Rectal smooth muscle tissue (tissue), 1 donor: ENCODE measurements around the gene COL26A1.

Experiments used
- H3K27ac ChIP-seq: one replicate; pipeline ENCODE4 v1.7.0; 2013; ENCODE audit warnings: low read depth, low read length, inconsistent platforms
- H3K27me3 ChIP-seq: one replicate; pipeline ENCODE4 v1.7.0; 2013; ENCODE audit warnings: low read length; ENCODE audit not compliant: control insufficient read depth, insufficient read depth
- H3K36me3 ChIP-seq: one replicate; pipeline ENCODE4 v1.7.0; 2013; ENCODE audit warnings: low read length; ENCODE audit not compliant: control insufficient read depth, insufficient read depth
- H3K4me1 ChIP-seq: one replicate; pipeline ENCODE4 v1.7.0; 2013; ENCODE audit warnings: low read length; ENCODE audit not compliant: control insufficient read depth, insufficient read depth
- H3K4me3 ChIP-seq: one replicate; pipeline ENCODE4 v1.7.0; 2013; ENCODE audit warnings: low read length
- H3K9ac ChIP-seq: one replicate; pipeline ENCODE4 v1.7.0; 2013; ENCODE audit warnings: low read length

COL26A1 gene

DNA sequence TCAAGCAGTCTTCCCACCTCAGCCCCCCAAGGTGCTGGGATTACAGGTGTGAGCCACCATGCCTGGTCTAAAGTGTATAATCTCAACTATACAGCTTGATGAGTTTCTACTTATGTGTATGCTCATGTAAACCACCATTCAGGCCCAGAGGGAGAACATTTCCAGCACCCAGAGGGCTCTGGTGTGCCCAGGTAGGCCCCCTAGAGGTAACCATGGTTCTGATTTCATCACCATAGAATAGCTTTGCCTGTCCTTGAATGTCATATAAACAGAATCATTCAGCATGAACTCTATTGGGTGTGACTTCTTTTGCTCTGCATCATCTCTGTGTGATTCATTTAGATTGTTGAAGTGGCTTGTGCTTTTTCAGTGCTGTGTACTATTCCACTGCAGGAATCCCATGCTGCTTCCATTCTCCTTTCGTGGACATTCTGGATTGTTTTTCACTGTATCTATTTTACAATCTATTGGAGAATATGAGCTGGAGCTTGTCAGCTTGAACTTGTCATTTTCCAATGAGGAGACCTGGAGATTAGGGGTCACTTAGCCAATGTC lies 35.2 kb downstream of the COL26A1 start:
- no peak overlapping the region for H3K27ac ChIP-seq
- no peaks in the 10 kb centered on the region for H3K4me1 ChIP-seq
- H3K4me3 ChIP-seq = no peak overlapping the region
- no peak overlapping the region for H3K9ac ChIP-seq
- peaks cover 2% of the 10 kb centered on the region for H3K27me3 ChIP-seq
- H3K36me3 ChIP-seq = no peaks in the 10 kb centered on the region

DNA sequence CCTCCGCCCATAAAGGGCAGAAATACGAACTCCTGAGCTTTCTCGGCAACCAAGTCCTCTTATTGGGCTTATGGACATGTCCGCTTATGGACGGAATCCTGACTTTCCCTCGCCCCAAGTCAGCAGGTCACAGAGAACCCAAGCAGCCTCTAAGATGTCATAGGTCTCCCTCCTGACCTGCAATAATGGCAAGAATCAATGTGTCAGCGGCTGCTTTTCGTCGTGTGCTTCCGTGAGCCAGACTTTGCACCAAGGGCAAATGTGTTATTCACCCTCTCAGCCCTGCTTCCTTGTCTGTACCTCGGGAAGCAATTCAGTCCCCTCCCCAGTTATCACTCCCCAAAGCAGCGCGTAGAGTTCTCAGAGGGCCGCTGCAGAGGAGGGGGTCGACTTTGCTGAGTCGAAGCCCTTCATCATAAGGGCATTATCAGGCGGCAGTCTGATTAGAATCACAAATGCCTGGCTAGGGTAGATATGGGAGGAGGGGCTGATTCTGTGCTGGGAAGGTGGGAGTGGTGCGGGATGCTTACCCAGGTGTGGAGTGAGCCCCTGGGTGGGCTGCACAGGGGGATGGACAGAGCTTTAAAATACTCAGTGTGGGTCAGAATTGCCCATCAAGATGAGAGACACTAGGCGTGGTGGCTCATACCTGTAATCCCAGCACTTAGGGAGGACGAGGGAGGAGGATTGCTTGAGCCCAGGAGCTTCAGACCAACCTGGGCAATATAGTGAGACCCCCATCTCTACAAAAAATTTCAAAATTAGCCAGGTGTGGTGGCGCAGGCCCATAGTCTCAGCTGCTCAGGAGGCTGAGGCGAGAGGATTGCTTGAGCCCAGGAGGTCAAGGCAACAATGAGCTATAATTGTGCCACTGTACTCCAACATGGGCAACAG lies 36.0 kb downstream of the COL26A1 start:
- Histone ChIP-seq H3K9ac (no peak overlapping the region), H3K27me3 (peaks cover 2% of the 10 kb centered on the region)

DNA sequence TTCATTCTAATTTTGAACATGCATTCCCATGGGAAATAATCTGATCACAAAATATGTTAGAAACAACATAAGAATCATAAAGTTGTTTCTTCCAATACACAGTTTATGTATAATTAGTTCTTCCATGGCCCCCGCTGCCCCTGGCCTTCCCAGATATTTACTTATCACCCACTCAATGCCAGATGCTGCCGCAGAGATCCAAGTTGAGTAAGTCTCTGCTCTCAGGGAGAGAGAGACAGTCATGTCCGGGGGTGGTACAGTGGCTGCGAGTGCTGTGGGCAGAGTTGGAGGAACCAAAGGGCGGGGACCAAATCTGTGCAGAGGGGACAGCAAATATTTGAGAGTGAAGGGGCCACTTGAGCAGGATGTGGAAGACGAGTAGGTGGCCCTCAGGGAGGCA lies 37.1 kb downstream of the COL26A1 start:
- no peak overlapping the region for H3K9ac ChIP-seq
- H3K4me3 ChIP-seq = no peak overlapping the region
- H3K4me1 ChIP-seq = no peaks in the 10 kb centered on the region
- H3K27me3 ChIP-seq = peaks cover 2% of the 10 kb centered on the region
- no peak overlapping the region for H3K27ac ChIP-seq
- no peaks in the 10 kb centered on the region for H3K36me3 ChIP-seq

More for the DNA sequence above, 36.0 kb downstream of the COL26A1 start:
- no peak overlapping the region for H3K4me3 ChIP-seq
- no peaks in the 10 kb centered on the region for H3K36me3 ChIP-seq
- H3K4me1 ChIP-seq = no peaks in the 10 kb centered on the region
- no peak overlapping the region for H3K27ac ChIP-seq

DNA sequence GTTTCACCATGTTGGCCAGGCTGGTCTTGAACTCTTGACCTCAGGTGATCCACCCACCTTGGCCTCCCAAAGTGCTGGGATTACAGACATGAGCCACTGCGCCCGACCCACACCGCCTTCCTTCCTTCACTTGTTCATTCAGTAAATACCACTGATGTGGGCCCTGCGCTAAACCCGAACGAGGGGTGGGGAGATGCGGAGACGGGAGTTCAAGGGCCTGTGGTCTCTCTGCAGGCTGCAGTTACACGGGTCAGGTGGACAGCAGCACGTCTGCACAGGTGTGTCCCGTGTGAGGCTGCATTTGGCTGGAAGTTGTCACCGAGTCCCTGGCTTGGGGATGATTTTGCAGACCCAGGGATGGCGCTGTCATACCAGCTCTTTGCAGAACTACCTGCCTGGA lies 38.1 kb downstream of the COL26A1 start:
- no peak overlapping the region for H3K27ac ChIP-seq
- peaks cover 2% of the 10 kb centered on the region for H3K27me3 ChIP-seq
- no peaks in the 10 kb centered on the region for H3K4me1 ChIP-seq

DNA sequence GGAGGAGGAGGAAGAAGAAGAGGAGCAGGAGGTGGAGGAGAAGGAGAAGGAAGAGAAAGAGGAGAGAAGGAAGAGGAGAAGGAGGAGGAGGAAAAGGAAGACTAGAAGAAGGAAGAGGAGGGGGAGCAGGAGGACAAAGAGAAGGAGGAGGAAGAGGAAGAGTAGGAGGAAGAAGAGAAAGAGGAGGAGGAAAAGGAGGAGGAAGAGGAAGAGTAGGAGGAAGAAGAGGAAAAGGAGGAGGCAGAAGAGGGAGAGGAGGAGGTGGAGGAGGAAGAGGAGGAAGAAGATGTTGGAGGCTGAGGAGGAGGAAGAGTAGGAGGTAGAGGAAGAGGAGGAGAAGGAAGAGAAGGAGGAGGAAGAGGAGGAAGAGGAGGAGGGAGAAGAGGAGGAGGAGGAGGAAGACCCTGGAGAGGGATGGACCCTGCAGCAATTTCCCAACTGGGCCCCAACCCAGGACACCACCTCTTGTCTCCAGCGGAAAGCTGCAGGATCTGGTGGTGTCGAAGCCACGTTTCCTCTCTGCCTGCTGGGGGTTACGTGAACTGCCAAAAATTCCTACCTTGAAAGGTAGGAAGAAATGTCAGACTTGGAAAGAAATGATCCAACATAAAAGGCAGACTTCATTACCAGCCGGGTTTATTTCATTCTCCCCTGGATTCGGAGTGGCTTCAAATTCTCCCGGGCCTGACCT lies 38.9 kb downstream of the COL26A1 start:
- Histone ChIP-seq H3K4me3 (no peak overlapping the region), H3K27me3 (peaks cover 2% of the 10 kb centered on the region), H3K9ac (no peak overlapping the region), H3K27ac (no peak overlapping the region), H3K36me3 (no peaks in the 10 kb centered on the region), H3K4me1 (no peaks in the 10 kb centered on the region)

More for the DNA sequence above, 38.1 kb downstream of the COL26A1 start:
- Histone ChIP-seq H3K4me3 (no peak overlapping the region), H3K9ac (no peak overlapping the region), H3K36me3 (no peaks in the 10 kb centered on the region)

DNA sequence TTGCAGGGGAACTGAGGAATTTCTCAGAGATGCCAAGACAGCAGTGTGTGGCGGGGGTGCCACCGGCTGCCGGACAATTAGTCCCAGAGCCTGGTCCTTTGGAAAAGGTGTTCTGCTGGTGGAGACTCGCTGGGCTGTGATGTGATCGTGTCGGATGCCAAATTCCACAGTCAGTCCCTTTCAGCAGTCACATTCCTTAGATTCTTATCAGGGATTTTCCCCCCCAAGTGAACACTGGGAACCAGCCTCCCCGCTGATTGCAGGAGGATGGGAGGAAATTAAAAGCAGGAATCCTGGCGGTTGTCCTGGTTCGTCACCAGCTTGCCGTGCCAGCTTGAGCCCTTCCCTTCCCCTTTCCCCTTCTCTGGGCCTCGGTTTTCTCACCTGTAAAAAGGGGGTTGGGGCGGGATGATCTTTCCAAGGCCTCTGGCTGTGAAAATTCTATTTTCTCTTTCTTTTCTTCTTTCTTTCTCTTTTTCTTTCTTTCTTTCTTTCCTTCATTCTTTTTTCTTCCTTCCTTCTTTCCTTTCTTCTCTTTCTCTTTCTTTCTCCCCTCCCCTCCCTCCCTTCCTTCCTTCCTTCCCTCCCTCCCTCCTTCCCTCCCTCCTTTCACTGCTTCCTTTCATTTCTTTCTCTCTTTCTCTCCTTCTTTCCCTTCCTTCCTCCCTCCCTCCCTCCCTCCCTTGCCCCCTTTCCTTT lies 39.6 kb downstream of the COL26A1 start:
- Histone ChIP-seq H3K27ac (no peak overlapping the region), H3K4me1 (no peaks in the 10 kb centered on the region), H3K36me3 (no peaks in the 10 kb centered on the region), H3K27me3 (peaks cover 2% of the 10 kb centered on the region), H3K4me3 (no peak overlapping the region), H3K9ac (no peak overlapping the region)

DNA sequence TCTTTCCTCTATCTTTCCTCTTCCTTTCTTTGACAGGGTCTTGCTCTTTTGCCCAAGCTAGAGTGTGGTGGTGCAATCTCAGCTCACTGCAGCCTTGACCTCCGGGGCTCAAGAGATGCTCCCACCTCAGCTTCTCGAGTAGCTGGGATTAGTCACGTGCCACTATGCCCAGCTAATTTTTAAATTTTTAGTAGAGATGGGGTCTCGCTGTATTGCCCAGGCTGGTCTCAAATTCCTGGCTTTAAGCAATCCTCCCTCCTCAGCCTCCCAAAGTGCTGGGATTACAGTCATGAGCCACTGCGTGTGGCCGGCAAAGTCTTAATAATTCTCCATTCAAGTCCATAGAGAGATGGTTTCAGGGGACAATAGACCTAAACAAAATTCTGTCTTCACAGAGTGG lies 40.2 kb downstream of the COL26A1 start:
- Histone ChIP-seq H3K4me1 (no peaks in the 10 kb centered on the region), H3K27ac (no peak overlapping the region), H3K27me3 (peaks cover 2% of the 10 kb centered on the region), H3K9ac (no peak overlapping the region), H3K36me3 (no peaks in the 10 kb centered on the region), H3K4me3 (no peak overlapping the region)

DNA sequence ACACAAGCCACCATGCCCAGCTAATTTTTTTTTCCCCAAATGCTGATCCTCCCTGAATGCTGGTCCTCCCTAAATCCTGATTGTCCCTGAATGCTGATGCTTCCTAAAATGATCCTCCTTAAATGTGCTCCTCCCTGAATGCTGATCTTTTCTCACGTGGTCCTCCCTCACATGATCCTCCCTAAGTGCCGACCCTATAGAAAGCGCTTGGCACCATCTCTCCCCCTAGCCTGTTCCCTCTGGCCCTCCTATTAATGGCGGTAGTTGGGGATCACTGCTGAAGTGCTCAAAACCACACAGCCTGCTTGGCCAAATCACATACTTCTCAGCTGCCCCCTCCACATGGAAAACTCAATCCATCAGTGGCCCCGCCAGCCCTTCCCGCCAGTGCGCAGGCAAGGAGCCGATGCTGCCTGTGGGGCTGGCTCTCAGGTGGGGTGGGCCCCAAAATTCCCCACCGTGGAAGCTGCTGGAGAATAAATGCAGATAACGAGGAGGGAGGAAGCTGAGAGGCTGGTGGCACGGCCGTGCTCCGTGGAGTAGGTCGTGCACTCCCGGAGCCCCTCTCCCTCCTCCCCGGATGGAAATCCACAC lies 42.9 kb downstream of the COL26A1 start:
- no peaks in the 10 kb centered on the region for H3K4me1 ChIP-seq
- no peak overlapping the region for H3K4me3 ChIP-seq
- no peak overlapping the region for H3K27ac ChIP-seq
- no peak overlapping the region for H3K9ac ChIP-seq
- H3K27me3 ChIP-seq = peaks cover 2% of the 10 kb centered on the region
- no peaks in the 10 kb centered on the region for H3K36me3 ChIP-seq

DNA sequence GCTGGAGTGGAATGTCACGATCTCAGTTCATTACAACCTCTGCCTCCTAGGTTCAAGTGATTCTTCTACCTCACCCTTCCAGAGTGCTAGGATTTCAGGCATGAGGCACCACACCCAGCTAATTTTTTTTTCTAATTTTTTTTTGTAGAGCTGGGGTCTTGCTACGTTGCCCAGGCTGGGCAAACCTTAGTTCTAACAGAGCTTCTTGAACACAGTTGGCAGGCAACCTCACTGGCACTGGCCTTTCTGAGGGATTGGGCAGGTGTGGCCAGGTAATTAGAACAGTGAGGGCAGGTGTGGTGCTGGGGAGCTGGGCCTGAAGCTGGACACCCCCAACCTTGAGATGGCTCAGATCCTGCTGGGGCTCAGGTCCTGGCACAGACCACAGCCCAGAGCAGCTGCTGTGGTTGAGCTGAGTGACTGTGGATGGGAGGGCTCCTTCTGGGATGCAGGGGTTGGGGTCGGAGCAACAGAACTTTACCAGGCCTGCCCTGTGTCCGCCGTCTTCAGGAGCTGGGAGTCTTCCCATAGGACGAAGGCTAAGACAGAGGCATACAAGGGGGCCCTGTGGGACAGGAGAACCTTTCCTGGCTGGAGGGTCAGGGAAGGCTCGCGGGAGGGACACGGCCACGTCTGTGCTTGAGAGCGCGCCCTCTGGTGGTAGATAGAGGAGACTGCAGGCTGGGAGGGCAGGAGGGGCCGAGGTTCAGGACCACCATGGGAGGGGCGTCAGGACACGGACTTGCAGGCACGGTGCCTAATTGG lies 48.2 kb downstream of the COL26A1 start:
- no peak overlapping the region for H3K4me3 ChIP-seq
- H3K9ac ChIP-seq = no peak overlapping the region
- H3K27me3 ChIP-seq = no peaks in the 10 kb centered on the region
- no peaks in the 10 kb centered on the region for H3K36me3 ChIP-seq
- no peaks in the 10 kb centered on the region for H3K4me1 ChIP-seq
- H3K27ac ChIP-seq = no peak overlapping the region

DNA sequence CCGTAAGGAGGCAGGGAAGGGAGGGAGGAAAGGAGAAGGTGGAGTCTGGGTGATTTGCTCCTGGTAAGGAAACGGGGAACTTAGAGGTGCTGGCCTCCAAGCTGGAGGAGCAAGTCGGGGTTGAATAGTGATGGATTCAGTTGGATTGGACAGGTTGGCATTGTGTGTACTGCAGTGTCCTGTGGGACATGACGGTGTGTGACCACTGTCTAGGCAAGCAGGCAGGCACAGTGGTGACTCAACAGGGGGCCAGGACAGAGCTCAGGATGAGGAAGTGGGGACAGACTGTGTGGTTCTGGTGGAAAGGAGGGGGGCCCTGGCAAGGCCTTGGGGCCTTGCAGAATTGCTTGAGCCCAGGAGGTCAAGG lies 48.8 kb downstream of the COL26A1 start:
- Histone ChIP-seq H3K36me3 (no peaks in the 10 kb centered on the region), H3K9ac (no peak overlapping the region), H3K4me3 (no peak overlapping the region), H3K27me3 (no peaks in the 10 kb centered on the region), H3K27ac (no peak overlapping the region), H3K4me1 (no peaks in the 10 kb centered on the region)

DNA sequence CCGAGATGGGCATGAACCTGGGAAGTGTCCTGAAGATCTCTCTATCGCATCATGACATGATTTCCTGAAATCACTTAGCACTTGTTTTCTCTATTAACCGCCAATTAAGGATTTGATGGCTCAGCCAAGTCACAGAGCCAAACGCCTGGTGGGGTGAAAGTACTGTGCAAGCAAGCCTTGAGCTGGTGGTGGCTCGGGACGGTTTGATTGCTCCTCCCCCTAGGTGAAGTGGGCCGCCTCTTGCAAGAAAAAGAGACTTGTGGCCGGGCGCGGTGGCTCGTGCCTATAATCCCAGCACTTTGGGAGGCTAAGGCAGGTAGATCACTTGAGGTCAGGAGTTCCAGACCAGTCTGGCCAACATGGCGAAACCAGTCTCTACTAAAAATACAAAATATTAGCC lies 50.3 kb downstream of the COL26A1 start:
- no peaks in the 10 kb centered on the region for H3K27me3 ChIP-seq
- no peaks in the 10 kb centered on the region for H3K36me3 ChIP-seq
- H3K4me3 ChIP-seq = no peak overlapping the region
- H3K9ac ChIP-seq = no peak overlapping the region
- no peaks in the 10 kb centered on the region for H3K4me1 ChIP-seq
- H3K27ac ChIP-seq = no peak overlapping the region
